GM21447 (cell line): ENCODE results near the gene COQ10A.

ENCODE experiments used
- ATAC-seq: cut with Tn5 transposase; IDR thresholded peaks from one replicate; pipeline ENCODE4 v1.9.1; 2021; ENCODE audit not compliant: unreplicated experiment

Gene COQ10A

GRCh38 chr12:56266693-56267442, at the start of gene COQ10A:
Gene COQ10A, plus strand, starts transcription at chr12:56266942. Its CDS starts 177 bp downstream, at chr12:56267119.
- ATAC-seq = peak; percentile 81

- no peak for ATAC-seq
These were observed 46.9 kb upstream of the COQ10A start for GRCh38 chr12:56219840-56220239.

GRCh38 chr12:56220611-56221231, 46.0 kb upstream of the COQ10A start:
- ATAC-seq = no peak

- ATAC-seq = peak; percentile 20
These were observed 45.4 kb upstream of the COQ10A start for GRCh38 chr12:56221232-56221756.

- peak; percentile 81 for ATAC-seq
These were observed 44.8 kb upstream of the COQ10A start, which contains the start of gene RNF41 for GRCh38 chr12:56221757-56222530. Gene RNF41, minus strand, starts transcription at chr12:56221922. Its CDS starts 7,875 bp downstream, at chr12:56214047.

GRCh38 chr12:56222531-56222895, 44.2 kb upstream of the COQ10A start:
- ATAC-seq = no peak

- ATAC-seq = no peak
These were observed 43.1 kb upstream of the COQ10A start for GRCh38 chr12:56223571-56224101.

- peak; percentile 57 for ATAC-seq
These were observed 42.5 kb upstream of the COQ10A start, which contains the start of gene NABP2 for GRCh38 chr12:56224102-56224701. Gene NABP2, plus strand, starts transcription at chr12:56224342. Its CDS starts 515 bp downstream, at chr12:56224857.

GRCh38 chr12:56224954-56225353, 41.8 kb upstream of the COQ10A start:
- ATAC-seq = no peak

- no peak for ATAC-seq
These were observed 37.7 kb upstream of the COQ10A start for GRCh38 chr12:56229082-56229481.

- no peak for ATAC-seq
These were observed 36.8 kb upstream of the COQ10A start, which contains the start of gene SLC39A5 for GRCh38 chr12:56229916-56230431. Gene SLC39A5, plus strand, starts transcription at chr12:56230051. Its CDS starts 1,224 bp downstream, at chr12:56231275.

GRCh38 chr12:56230432-56231183, 36.1 kb upstream of the COQ10A start:
- ATAC-seq = no peak

- ATAC-seq = no peak
These were observed 35.6 kb upstream of the COQ10A start for GRCh38 chr12:56231184-56231582.

GRCh38 chr12:56234746-56235436, 31.9 kb upstream of the COQ10A start:
- ATAC-seq = no peak

- no peak for ATAC-seq
These were observed 30.7 kb upstream of the COQ10A start for GRCh38 chr12:56236091-56236490.

- ATAC-seq = no peak
These were observed 29.8 kb upstream of the COQ10A start for GRCh38 chr12:56236985-56237384.

GRCh38 chr12:56237552-56237951, 29.2 kb upstream of the COQ10A start:
- no peak for ATAC-seq

- no peak for ATAC-seq
These were observed 25.1 kb upstream of the COQ10A start for GRCh38 chr12:56241424-56242303.
